GM13977 (cell line): ENCODE measurements around the gene SNX10.

ENCODE experiments used
- DNase-seq: peaks from one replicate; pipeline ENCODE4 v3.0.0; 2012; ENCODE audit warnings: low spot score
- in situ Hi-C: fragments of 300-500 bp; cut with MboI; formaldehyde crosslinking; loops from one replicate; pipeline ENCODE4 v1.12.0; 2022; ENCODE audit warnings: low sequenced_read_pairs, low pct_unique_long_range_greater_than_20kb, mixed read lengths, inconsistent platforms; ENCODE audit not compliant: unreplicated experiment
- TF ChIP-seq, protein P1 (sequence below): IDR thresholded peaks from 2 replicates; pipeline ENCODE4 v1.5.1; 2012; ENCODE audit warnings: mild to moderate bottlenecking, control low read depth; ENCODE audit not compliant: insufficient read depth; ENCODE audit errors: extremely low read depth, missing control alignments

Gene SNX10

DNA sequence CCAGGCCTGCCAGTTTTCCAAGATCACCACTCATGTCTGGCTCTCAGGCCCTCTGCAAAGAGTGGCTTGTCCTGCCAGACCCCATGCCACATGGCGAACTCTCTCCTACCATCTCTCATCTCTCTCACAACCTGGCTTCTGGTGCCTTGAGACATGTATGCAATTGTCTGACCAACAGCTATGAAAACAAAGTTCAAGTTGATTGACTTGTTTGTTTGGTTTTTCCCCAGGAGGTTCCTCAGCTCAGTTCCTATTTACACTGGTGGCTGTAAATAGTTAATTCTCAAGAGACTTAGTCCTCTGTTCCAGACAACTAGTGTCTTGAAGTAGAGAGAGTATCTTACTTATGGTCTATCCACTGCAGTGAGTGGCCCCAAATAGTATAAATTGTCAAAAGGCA lies 131.8 kb downstream of the SNX10 start:
- TF ChIP-seq, protein P1, sequence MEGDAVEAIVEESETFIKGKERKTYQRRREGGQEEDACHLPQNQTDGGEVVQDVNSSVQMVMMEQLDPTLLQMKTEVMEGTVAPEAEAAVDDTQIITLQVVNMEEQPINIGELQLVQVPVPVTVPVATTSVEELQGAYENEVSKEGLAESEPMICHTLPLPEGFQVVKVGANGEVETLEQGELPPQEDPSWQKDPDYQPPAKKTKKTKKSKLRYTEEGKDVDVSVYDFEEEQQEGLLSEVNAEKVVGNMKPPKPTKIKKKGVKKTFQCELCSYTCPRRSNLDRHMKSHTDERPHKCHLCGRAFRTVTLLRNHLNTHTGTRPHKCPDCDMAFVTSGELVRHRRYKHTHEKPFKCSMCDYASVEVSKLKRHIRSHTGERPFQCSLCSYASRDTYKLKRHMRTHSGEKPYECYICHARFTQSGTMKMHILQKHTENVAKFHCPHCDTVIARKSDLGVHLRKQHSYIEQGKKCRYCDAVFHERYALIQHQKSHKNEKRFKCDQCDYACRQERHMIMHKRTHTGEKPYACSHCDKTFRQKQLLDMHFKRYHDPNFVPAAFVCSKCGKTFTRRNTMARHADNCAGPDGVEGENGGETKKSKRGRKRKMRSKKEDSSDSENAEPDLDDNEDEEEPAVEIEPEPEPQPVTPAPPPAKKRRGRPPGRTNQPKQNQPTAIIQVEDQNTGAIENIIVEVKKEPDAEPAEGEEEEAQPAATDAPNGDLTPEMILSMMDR = no peak
- DNase-seq = no peak
- in situ Hi-C loops = no loop called here
